Spleen (tissue), 7 donors: Measurements from ENCODE around the gene SIGLEC9.

ENCODE experiments used
- CTCF ChIP-seq, 11 experiments: fragments of 200-600 bp in 7 of 11; fragments of 450-650 bp in 4 of 11; sonication (generic) in 4 of 11; IDR thresholded peaks in 8 of 11; conservative IDR thresholded peaks in 3 of 11; 1 replicate in 7 of 11; 2 replicates in 4 of 11; pipeline versions ENCODE4 v1.4.0 to v1.8.0; 2016 to 2021; ENCODE audit warnings: antibody characterized with exemption in 11 of 11, inconsistent platforms in 4 of 11, mild to moderate bottlenecking in 1 of 11
- POLR2A ChIP-seq, 3 donors: fragments of 450-650 bp; IDR thresholded peaks; one replicate each; pipeline ENCODE4 v1.5.1; 2017; ENCODE audit warnings: antibody characterized with exemption in 3 of 3, mild to moderate bottlenecking in 1 of 3
- POLR2AphosphoS5 ChIP-seq, 3 donors: sonication (generic); formaldehyde crosslinking; IDR thresholded peaks; one replicate each; pipeline ENCODE4 v1.5.1; 2017; ENCODE audit warnings: antibody characterized with exemption in 3 of 3
- donor health status: DM: no; HTN: no; CAD: no; lungs with moderate emphysema.
- donor health status: DM: no; HTN: no; CAD: no.
- donor health status: DM: no; HTN: no; CAD: no.

GRCh38 chr19:51146751-51147150 lies 22.0 kb downstream of the SIGLEC9 start:
- TF ChIP-seq CTCF (IDR thresholded peaks at IDR 0.05 in 8 of 11, conservative IDR thresholded peaks at IDR 0.05 in 3 of 11) (no peak), POLR2A (IDR thresholded peaks at IDR 0.05) (no peak), POLR2AphosphoS5 (IDR thresholded peaks at IDR 0.05) (no peak)
